ENCODE data around the gene KRT35.

DNA sequence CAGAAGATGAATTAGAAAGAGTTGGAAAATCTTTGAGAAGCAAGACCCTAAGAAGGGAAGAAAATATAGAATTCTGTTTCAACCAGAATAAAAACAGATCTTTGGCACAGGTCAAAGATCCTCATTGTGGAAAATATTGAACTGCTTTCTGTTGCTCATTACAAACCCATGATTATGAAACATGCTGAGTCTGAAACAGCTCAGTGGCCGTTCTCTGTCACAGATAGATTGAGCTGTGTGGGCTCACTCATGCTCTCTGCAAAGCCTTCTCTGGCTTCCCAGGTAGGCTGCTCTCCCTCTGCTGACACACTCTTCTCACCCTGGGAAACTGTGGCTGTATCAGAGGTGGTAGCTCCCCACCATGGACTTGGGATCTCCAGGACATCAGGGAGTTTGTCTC, 36.8 kb downstream of the KRT35 start:
- TF ChIP-seq, protein P1, sequence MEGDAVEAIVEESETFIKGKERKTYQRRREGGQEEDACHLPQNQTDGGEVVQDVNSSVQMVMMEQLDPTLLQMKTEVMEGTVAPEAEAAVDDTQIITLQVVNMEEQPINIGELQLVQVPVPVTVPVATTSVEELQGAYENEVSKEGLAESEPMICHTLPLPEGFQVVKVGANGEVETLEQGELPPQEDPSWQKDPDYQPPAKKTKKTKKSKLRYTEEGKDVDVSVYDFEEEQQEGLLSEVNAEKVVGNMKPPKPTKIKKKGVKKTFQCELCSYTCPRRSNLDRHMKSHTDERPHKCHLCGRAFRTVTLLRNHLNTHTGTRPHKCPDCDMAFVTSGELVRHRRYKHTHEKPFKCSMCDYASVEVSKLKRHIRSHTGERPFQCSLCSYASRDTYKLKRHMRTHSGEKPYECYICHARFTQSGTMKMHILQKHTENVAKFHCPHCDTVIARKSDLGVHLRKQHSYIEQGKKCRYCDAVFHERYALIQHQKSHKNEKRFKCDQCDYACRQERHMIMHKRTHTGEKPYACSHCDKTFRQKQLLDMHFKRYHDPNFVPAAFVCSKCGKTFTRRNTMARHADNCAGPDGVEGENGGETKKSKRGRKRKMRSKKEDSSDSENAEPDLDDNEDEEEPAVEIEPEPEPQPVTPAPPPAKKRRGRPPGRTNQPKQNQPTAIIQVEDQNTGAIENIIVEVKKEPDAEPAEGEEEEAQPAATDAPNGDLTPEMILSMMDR (IDR thresholded peaks at IDR 0.05; ENCODE audit: borderline replicate concordance, extremely low read depth, low read length, poor library complexity, severe bottlenecking) = no peak
- TF ChIP-seq EZH2 (IDR thresholded peaks at IDR 0.05; ENCODE audit: borderline replicate concordance, low read depth, low read length, severe bottlenecking) = no peak

Measured in DND-41 (cell line).